H9 (cell line): ENCODE measurements around the gene RASL10B. TPM values are rescaled to one million over a fixed set of nuclear protein-coding genes. Genes with fewer than 3 reads are reported as not detected.

Source experiments
- DNase-seq: peaks from one replicate; pipeline ENCODE4 v3.0.0-alpha.2; 2017
- H2AFZ ChIP-seq: one replicate; pipeline ENCODE4 v1.6.1; 2013; ENCODE audit warnings: mild to moderate bottlenecking, low read length, control low read depth, moderate library complexity
- H2AK5ac ChIP-seq: 2 replicates; pipeline ENCODE4 v1.6.1; 2013; ENCODE audit warnings: low read length, control low read depth, mixed read lengths; ENCODE audit not compliant: insufficient read length
- H2BK120ac ChIP-seq: one replicate; pipeline ENCODE4 v1.6.1; 2013; ENCODE audit warnings: low read depth, mild to moderate bottlenecking, low read length, control low read depth, inconsistent platforms; ENCODE audit not compliant: poor library complexity, severe bottlenecking
- H2BK12ac ChIP-seq: 2 replicates; pipeline ENCODE4 v1.6.1; 2013; ENCODE audit warnings: low read length, control low read depth, mixed read lengths, low read depth; ENCODE audit not compliant: insufficient read length
- H2BK15ac ChIP-seq: 2 replicates; pipeline ENCODE4 v1.6.1; 2013; ENCODE audit warnings: low read depth, low read length, control low read depth
- H2BK20ac ChIP-seq: one replicate; pipeline ENCODE4 v1.6.1; 2013; ENCODE audit warnings: low read depth, mild to moderate bottlenecking, low read length, control low read depth, inconsistent platforms; ENCODE audit not compliant: poor library complexity, severe bottlenecking
- H2BK5ac ChIP-seq: 2 replicates; pipeline ENCODE4 v1.6.1; 2013; ENCODE audit warnings: low read length, control low read depth, mixed read lengths; ENCODE audit not compliant: insufficient read length
- H3K14ac ChIP-seq: 2 replicates; pipeline ENCODE4 v1.6.1; 2013; ENCODE audit warnings: low read length, control low read depth; ENCODE audit not compliant: insufficient read depth
- H3K18ac ChIP-seq: 2 replicates; pipeline ENCODE4 v1.6.1; 2013; ENCODE audit warnings: low read depth, mild to moderate bottlenecking, mixed read lengths, low read length, control low read depth; ENCODE audit not compliant: insufficient read length
- H3K23ac ChIP-seq: 2 replicates; pipeline ENCODE4 v1.6.1; 2013; ENCODE audit warnings: low read length, control low read depth, mixed read lengths, low read depth; ENCODE audit not compliant: insufficient read length
- H3K23me2 ChIP-seq: 2 replicates; pipeline ENCODE4 v1.6.1; 2013; ENCODE audit warnings: low read depth, mild to moderate bottlenecking, mixed read lengths, low read length, control low read depth; ENCODE audit not compliant: insufficient read length, poor library complexity, severe bottlenecking
- H3K27ac ChIP-seq: 2 replicates; pipeline ENCODE4 v1.5.1; 2013; ENCODE audit warnings: low read length, control low read depth, mixed read lengths, low read depth; ENCODE audit not compliant: insufficient read length
- H3K27me3 ChIP-seq: 2 replicates; pipeline ENCODE4 v1.6.1; 2013; ENCODE audit warnings: low read length, control low read depth, inconsistent platforms; ENCODE audit not compliant: insufficient read depth
- H3K4ac ChIP-seq: 2 replicates; pipeline ENCODE4 v1.6.1; 2013; ENCODE audit warnings: low read depth, mild to moderate bottlenecking, control low read depth, inconsistent platforms, low read length, moderate library complexity
- H3K4me1 ChIP-seq: 2 replicates; pipeline ENCODE4 v1.6.1; 2013; ENCODE audit warnings: low read length, control low read depth, inconsistent platforms; ENCODE audit not compliant: insufficient read depth
- H3K4me2 ChIP-seq: 2 replicates; pipeline ENCODE4 v1.6.1; 2013; ENCODE audit warnings: low read length, control low read depth, mixed read lengths; ENCODE audit not compliant: insufficient read length, insufficient read depth
- H3K56ac ChIP-seq: 2 replicates; pipeline ENCODE4 v1.6.1; 2013; ENCODE audit warnings: low read depth, mild to moderate bottlenecking, mixed read lengths, low read length, control low read depth; ENCODE audit not compliant: insufficient read length
- H3K79me1 ChIP-seq: 2 replicates; pipeline ENCODE4 v1.6.1; 2013; ENCODE audit warnings: low read depth, mild to moderate bottlenecking, moderate library complexity, low read length, control low read depth, inconsistent platforms; ENCODE audit not compliant: insufficient read depth, poor library complexity, severe bottlenecking
- H3K79me2 ChIP-seq: 2 replicates; pipeline ENCODE4 v1.6.1; 2013; ENCODE audit warnings: low read length, control low read depth, inconsistent platforms; ENCODE audit not compliant: insufficient read depth
- H3K9ac ChIP-seq: 2 replicates; pipeline ENCODE4 v1.6.1; 2013; ENCODE audit warnings: low read length, control low read depth, mixed read lengths; ENCODE audit not compliant: insufficient read length; ENCODE audit errors: extremely low read depth
- H3K9me3 ChIP-seq: one replicate; pipeline ENCODE4 v1.6.1; 2013; ENCODE audit warnings: low read depth, low read length, inconsistent platforms; ENCODE audit not compliant: control insufficient read depth
- H3T11ph ChIP-seq: one replicate; pipeline ENCODE4 v1.6.1; 2013; ENCODE audit warnings: mild to moderate bottlenecking, low read length, control low read depth, inconsistent platforms
- H4K20me1 ChIP-seq: one replicate; pipeline ENCODE4 v1.6.1; 2013; ENCODE audit not compliant: control insufficient read depth, insufficient read length, insufficient read depth
- H4K5ac ChIP-seq: 2 replicates; pipeline ENCODE4 v1.6.1; 2013; ENCODE audit warnings: low read depth, mild to moderate bottlenecking, mixed read lengths, low read length, control low read depth; ENCODE audit not compliant: insufficient read length
- H4K8ac ChIP-seq: replicated peaks from 2 replicates; pipeline ENCODE4 v1.6.1; 2013; ENCODE audit warnings: low read length, control low read depth, mixed read lengths, low read depth; ENCODE audit not compliant: insufficient read length
- H4K91ac ChIP-seq: 2 replicates; pipeline ENCODE4 v1.6.1; 2013; ENCODE audit warnings: low read depth, mild to moderate bottlenecking, moderate library complexity, mixed read lengths, low read length, control low read depth; ENCODE audit not compliant: insufficient read length
- H3K27ac Mint-ChIP-seq, 3 experiments: 2 replicates in 2 of 3; 3 replicates in 1 of 3; pipeline ENCODE4 v1.8.0; 2020 to 2021; ENCODE audit warnings: mixed read lengths in 3 of 3, mild to moderate bottlenecking in 1 of 3, moderate library complexity in 1 of 3
- H3K27me3 Mint-ChIP-seq: 2 replicates; pipeline ENCODE4 v1.8.0; 2021; ENCODE audit warnings: low read depth, mild to moderate bottlenecking, moderate library complexity, mixed read lengths
- H3K36me3 Mint-ChIP-seq, 3 experiments: 2 replicates in 2 of 3; 3 replicates in 1 of 3; pipeline ENCODE4 v1.8.0; 2020 to 2021; ENCODE audit warnings: low read depth in 3 of 3, mixed read lengths in 3 of 3; ENCODE audit not compliant: insufficient read depth in 1 of 3
- H3K4me1 Mint-ChIP-seq, 2 experiments: 2 replicates each; pipeline ENCODE4 v1.8.0; 2020; ENCODE audit warnings: mixed read lengths in 2 of 2
- H3K4me3 Mint-ChIP-seq, 2 experiments: 2 replicates in 1 of 2; 3 replicates in 1 of 2; pipeline ENCODE4 v1.8.0; 2020 to 2021; ENCODE audit warnings: mild to moderate bottlenecking in 2 of 2, mixed read lengths in 2 of 2, moderate library complexity in 1 of 2
- H3K9me3 Mint-ChIP-seq, 2 experiments: 2 replicates in 1 of 2; 3 replicates in 1 of 2; pipeline ENCODE4 v1.8.0; 2020; ENCODE audit warnings: mild to moderate bottlenecking in 2 of 2, mixed read lengths in 2 of 2, moderate library complexity in 1 of 2
- CTCF ChIP-seq: fragments of 200-600 bp; sonication (generic); conservative IDR thresholded peaks from 3 replicates; pipeline ENCODE4 v1.8.0; 2021; ENCODE audit warnings: antibody characterized with exemption, mild to moderate bottlenecking
- WGBS: extraction: QIAGEN DNeasy Blood & Tissue Kit; methylation state at CpG from one replicate; pipeline ENCODE4 v1.1.7; 2013; ENCODE audit warnings: missing lambda C conversion rate, low lambda C conversion rate, mixed read lengths; ENCODE audit not compliant: insufficient read length; ENCODE audit errors: extremely low coverage; 5-methylcytosine and 5-hydroxymethylcytosine counted together
- total RNA-seq: library from RNA; stranded (reverse); gene quantifications from 2 replicates; pipeline ENCODE4 v1.2.1, GENCODE V29; 2021

The RASL10B gene
- total RNA-seq, 1 experiment from 2014 or later: 15.9 TPM

- H3K9me3 Mint-ChIP-seq: no peaks in the 10 kb centered on the region
- H3K4me1 ChIP-seq: 0 out of 2 replicates have a peak, but pooled peaks cover 2% of the 10 kb centered on the region
- H3K4me3 Mint-ChIP-seq: no peak overlapping the region; a peak in 1 of 5 replicates
- H3K4me2 ChIP-seq: no peak overlapping the region
- H3K79me2 ChIP-seq: no peaks in the 10 kb centered on the region
- H3K27ac Mint-ChIP-seq: no peak overlapping the region
- H3K14ac ChIP-seq: no peak overlapping the region
- H3K9ac ChIP-seq: no peak overlapping the region
- H3K23me2 ChIP-seq: peaks cover 6% of the 10 kb centered on the region
- no peak overlapping the region for H3K27ac ChIP-seq
- H4K5ac ChIP-seq: no peak overlapping the region
- no peak for DNase-seq
- H2BK120ac ChIP-seq: no peak overlapping the region
- H3K56ac ChIP-seq: no peak overlapping the region
- no peaks in the 10 kb centered on the region for H3K79me1 ChIP-seq
- H2BK12ac ChIP-seq: no peak overlapping the region
- H4K8ac ChIP-seq: no peak overlapping the region
- H3K23ac ChIP-seq: no peak overlapping the region
- H2BK20ac ChIP-seq: no peak overlapping the region
- TF ChIP-seq CTCF: no peak
- no peak overlapping the region for H2BK15ac ChIP-seq
- peaks cover 6 to 23% of the 10 kb centered on the region in 2 experiments for H3K4me1 Mint-ChIP-seq
- peaks cover 28% of the 10 kb centered on the region for H3K27me3 ChIP-seq
- no peak overlapping the region for H4K91ac ChIP-seq
- H2AFZ ChIP-seq: no peak overlapping the region
- no peaks in the 10 kb centered on the region for H4K20me1 ChIP-seq
- H3T11ph ChIP-seq: no peak overlapping the region
- WGBS: no CpG with 5 or more reads among the region's 9 CpGs
- H2AK5ac ChIP-seq: no peak overlapping the region
- H3K36me3 Mint-ChIP-seq: no peaks in the 10 kb centered on the region
- H3K27me3 Mint-ChIP-seq: peaks cover 91% of the 10 kb centered on the region
- no peak overlapping the region for H3K18ac ChIP-seq
- no peaks in the 10 kb centered on the region for H3K9me3 ChIP-seq
- H2BK5ac ChIP-seq: no peak overlapping the region
- H3K4ac ChIP-seq: no peak overlapping the region
Observed at GRCh38 chr17:35791681-35792350, 60.4 kb downstream of the RASL10B start.

Other genes with a start within 250 kb of the RASL10B start
- gene SLFN12L, start 194.0 kb upstream of the RASL10B start, total RNA-seq: not detected in 2 replicates
- gene SLFN14, start 170.8 kb upstream of the RASL10B start, total RNA-seq: not detected in 2 replicates
- 5.4 and 5.8 TPM in 2 replicates for gene PEX12, start 153.1 kb upstream of the RASL10B start, total RNA-seq
- gene AP2B1, start 144.3 kb upstream of the RASL10B start, total RNA-seq: 208 and 217 TPM in 2 replicates
- gene GAS2L2, start 21.6 kb downstream of the RASL10B start, total RNA-seq: not detected in 2 replicates
- not detected in 2 replicates for gene C17orf50, start 29.2 kb downstream of the RASL10B start, total RNA-seq
- not detected in 2 replicates for gene MMP28, start 64.0 kb downstream of the RASL10B start, total RNA-seq
- gene TAF15, start 77.8 kb downstream of the RASL10B start, total RNA-seq: 290 and 304 TPM in 2 replicates
- not detected in 2 replicates for gene HEATR9, start 137.3 kb downstream of the RASL10B start, total RNA-seq
- not detected in 2 replicates for gene CCL5, start 148.7 kb downstream of the RASL10B start, total RNA-seq
- gene RDM1, start 199.1 kb downstream of the RASL10B start, total RNA-seq: 9.0 and 9.8 TPM in 2 replicates
- not detected in 2 replicates for gene LYZL6, start 212.1 kb downstream of the RASL10B start, total RNA-seq
- gene CCL16, start 249.9 kb downstream of the RASL10B start, total RNA-seq: not detected in 2 replicates